Middle frontal gyrus (tissue), 1 donor: ENCODE measurements around the gene ZNF169.
"Not testable (repeated sequence)": the region's sequence is repeated elsewhere in the genome, so short reads cannot be mapped to it uniquely, and the experiment has no call there.

Experiments
- DNase-seq: peaks from one replicate; pipeline ENCODE4 v3.0.0-alpha.2; 2015; ENCODE audit warnings: low spot score; ENCODE audit errors: extremely low spot score

Gene ZNF169

DNA sequence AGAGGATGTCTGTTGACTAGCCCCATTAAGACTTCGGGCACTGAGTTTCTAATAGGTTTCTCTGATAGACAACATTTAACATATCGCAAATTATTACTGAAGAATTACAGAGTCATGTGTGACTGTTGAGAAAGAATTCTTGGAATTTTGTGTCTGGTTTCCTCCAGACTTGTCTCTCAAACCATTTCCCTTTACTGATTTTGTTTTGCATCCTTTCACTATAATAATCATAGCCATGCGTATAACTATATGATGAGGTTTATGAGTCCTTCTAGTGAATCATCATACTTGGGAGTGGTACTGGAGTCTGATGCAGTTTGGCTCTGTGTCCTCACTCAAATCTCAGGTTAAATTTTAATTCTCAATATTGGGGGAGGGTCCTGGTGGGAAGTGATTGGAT lies 27.0 kb downstream of the ZNF169 start:
- DNase-seq = no peak

- no peak for DNase-seq
These were observed 28.9 kb downstream of the ZNF169 start for GRCh38 chr9:94287877-94288513.

- DNase-seq = no peak
These were observed 30.6 kb downstream of the ZNF169 start for GRCh38 chr9:94289691-94290090.

- peak; percentile 47 for DNase-seq
These were observed 40.0 kb downstream of the ZNF169 start for GRCh38 chr9:94298949-94299599.

DNA sequence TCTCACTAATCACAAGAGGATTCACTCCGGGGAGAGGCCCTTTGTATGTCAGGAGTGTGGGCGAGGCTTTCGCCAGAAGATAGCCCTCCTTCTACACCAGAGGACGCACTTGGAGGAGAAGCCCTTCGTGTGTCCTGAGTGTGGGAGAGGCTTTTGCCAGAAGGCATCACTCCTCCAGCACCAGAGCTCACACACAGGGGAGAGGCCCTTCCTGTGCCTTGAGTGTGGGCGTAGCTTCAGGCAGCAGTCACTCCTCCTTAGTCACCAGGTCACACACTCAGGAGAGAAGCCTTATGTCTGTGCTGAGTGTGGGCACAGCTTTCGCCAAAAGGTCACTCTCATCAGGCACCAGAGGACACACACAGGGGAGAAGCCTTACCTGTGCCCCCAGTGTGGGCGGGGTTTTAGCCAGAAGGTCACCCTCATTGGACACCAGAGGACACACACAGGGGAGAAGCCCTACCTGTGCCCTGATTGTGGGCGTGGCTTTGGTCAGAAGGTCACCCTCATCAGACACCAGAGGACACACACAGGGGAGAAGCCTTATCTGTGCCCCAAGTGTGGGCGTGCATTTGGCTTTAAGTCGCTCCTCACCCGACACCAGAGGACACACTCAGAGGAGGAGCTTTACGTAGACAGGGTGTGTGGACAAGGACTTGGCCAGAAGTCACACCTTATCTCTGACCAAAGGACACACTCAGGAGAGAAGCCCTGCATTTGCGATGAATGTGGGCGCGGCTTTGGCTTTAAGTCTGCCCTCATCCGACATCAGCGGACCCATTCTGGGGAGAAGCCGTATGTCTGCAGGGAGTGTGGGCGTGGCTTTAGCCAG lies 41.6 kb downstream of the ZNF169 start:
- DNase-seq = no peak

GRCh38 chr9:94301583-94301982 lies 42.5 kb downstream of the ZNF169 start:
- no peak for DNase-seq

DNA sequence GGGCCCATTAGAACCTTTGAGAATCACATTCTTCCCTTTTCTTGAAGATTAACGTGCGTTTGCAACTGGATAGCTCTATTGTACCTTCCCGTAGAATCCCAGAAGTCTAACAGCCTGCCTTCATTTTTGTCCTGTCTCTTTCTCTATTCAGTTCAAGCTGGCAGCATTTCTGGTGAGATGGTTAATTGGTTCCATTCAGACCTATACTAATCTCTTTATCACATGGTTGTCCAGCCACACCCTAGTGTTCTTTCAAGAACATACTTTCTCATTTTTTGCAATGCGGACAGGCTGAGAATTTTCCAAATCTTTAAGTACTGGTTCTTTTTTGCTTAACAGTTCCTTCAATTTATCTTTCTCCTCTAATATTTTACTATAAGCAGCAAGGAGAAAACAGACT lies 43.3 kb downstream of the ZNF169 start:
- no peak for DNase-seq

- no peak for DNase-seq
These were observed 44.2 kb downstream of the ZNF169 start for GRCh38 chr9:94303321-94303720.

DNA sequence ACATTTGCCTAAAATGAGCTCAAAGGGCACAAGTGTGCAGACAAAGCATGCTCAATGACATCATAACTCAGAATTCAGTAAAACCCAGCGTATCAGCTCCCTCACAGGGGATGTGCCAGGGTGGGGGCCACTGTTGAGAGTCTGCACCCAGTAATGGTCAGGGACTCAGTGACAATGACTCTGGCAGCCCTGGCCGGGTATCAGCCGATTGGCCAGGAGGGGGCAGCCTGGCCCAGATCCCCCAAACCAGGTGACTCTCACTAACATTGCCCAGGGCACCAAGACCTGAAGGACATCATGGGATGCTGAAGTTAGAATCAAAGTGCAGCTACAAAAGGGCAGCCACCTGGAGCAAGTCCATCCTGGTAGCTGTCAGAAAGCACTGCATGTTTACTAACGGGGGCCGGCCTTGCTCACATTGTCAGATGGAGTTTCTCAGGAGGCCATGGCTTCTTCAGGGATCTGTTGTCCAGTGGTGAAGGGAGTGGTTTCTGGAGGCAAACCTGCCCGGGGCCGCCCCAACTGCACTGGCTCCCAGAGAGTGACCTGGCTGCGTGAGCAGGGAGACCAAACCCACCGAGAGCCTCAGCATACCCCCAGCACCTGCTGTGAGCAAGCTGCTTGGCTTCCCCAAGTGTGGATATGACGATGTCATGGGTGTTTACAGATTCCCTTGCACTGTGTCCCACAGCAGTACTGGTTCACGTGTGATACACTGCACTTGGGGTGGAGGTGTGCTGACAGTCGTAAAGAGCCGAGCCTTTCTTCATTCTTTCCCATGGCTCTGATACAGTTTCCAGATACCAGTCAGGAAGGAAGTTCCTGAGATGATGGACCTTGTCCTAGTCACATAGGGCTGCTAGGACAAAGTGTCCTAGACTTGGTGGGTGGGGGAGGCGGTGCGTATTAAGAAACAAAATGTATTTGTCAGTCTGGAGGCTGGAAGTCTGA lies 56.2 kb downstream of the ZNF169 start:
- DNase-seq = not testable (repeated sequence)

DNA sequence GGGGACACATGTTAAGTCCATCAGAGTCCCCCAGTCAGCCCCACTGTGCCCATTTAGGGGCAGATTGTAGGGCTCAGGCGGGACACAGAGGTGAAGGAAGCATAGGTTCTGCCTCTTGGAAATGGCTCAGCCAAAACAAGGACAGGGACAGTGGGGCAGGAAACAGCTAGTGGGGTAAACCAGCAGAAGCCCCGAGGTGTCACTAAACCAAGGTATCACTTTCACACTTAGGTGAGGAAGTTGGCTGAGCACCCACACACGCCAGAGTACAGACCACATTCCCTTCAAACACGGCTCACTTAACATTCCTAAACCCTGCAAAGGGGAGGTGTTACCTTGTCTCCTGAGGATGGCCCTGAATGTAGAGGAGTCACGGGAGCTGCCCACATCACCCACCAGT lies 57.1 kb downstream of the ZNF169 start:
- DNase-seq = not testable (repeated sequence)

DNA sequence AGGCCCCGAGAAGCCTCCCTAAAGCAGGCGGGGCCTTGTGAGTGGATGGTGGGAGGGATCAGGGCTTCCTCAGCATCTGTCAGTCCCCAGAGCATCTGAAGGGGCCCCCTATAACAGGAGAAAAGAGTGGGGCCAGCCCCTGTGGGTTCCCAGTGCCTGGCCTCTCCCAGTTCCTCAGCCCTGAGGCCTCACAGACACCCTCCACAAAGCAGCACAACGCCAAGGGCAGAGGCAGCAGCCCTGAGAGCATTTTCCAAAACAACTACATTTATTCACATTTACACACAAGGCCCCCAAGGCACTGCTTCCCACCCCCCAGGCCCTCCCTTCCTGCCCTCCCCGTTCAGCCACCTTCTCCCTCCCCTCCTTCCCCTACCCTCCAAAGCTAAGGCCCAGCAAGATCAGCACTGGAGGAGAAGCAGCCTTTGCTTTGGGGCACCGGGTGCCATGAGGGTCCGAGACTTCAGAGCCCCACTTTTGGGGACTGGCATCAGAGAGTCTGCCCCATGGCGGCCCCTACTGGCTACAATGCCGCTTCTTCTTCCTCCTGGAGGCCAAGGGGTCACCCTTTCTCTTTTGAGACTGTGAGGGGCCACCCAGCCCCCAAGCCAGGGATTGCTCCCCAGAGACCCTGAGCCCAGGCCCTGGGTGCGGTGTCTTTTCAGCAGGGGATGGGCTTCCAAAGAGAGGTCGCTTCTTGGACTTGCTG lies 59.0 kb downstream of the ZNF169 start:
- DNase-seq = not testable (repeated sequence)

GRCh38 chr9:94322342-94322940 lies 63.3 kb downstream of the ZNF169 start:
- not testable (repeated sequence) for DNase-seq

DNA sequence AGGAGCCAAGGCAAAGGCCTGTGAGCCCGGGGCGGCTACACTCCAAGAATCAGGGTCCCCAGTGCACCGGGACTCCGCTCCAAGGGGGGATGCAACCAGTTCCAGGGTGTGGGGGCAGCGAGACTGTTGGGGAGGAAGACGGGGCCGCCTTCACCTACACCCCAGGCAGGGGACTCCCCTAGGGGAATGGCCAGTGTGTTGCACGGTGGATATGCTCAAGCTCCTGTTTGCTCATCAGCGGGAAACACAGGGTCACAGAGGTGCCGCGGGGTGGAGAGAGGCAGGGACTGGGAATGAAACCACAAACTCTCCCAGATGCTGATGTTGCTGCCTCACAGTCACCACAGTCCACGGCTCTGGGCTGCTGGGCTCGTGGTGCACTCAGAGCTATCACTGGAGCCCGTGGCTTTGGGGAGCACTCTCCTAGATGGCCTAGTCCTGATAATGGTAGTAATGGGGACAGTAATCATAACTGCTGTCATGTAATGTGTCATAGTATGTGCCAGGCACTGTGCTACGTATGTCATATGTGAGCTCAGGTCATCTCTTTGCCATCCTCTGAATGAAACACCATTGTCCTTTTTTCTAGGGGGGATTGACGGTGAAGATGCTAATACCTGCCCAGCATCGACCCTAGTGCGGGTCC lies 64.2 kb downstream of the ZNF169 start:
- DNase-seq = not testable (repeated sequence)

DNA sequence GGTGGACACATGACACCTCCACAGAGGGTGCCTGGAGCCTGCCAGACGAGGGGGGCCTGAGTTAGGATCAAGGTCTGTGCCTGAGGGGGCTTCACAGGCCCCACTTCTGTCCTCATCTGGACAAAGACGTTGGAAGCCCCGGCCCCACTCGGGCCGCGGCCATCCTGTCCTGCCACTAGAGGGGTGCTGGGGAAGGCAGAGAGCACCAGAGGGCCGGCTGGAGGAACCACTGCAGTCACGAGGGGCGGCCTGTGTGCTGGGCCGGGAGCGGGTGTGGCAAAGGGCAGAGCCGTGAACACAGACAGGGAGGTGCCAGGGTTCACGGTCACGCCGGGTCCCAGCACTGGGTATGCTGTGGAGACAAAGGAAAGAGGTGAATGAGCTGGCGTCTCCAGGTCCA lies 66.5 kb downstream of the ZNF169 start:
- not testable (repeated sequence) for DNase-seq

- not testable (repeated sequence) for DNase-seq
These were observed 69.4 kb downstream of the ZNF169 start, which contains the start of gene NUTM2F for GRCh38 chr9:94328544-94328943. Gene NUTM2F (minus strand): TSS chr9:94328644. CDS start chr9:94328623, 21 bp downstream.

DNA sequence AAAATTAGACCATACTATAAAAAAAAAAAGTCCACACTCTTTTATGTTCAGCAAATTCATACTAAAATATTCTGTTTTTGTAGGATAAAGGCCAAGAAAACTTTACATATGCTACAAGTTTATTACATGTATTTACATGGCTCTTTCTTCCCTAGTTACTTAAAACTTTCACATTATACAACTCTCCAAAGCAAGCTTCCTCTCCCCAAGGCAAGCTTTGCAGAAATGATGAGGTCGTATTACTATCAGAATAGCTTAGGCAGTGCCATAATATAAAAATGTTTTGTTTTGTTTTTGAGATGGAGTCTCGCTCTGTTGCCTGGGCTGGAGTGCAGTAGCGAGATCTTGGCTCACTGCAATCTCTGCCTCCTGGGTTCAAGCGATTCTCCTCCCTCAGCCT lies 77.3 kb downstream of the ZNF169 start:
- not testable (repeated sequence) for DNase-seq

GRCh38 chr9:94338723-94339122 lies 79.6 kb downstream of the ZNF169 start:
- not testable (repeated sequence) for DNase-seq

DNA sequence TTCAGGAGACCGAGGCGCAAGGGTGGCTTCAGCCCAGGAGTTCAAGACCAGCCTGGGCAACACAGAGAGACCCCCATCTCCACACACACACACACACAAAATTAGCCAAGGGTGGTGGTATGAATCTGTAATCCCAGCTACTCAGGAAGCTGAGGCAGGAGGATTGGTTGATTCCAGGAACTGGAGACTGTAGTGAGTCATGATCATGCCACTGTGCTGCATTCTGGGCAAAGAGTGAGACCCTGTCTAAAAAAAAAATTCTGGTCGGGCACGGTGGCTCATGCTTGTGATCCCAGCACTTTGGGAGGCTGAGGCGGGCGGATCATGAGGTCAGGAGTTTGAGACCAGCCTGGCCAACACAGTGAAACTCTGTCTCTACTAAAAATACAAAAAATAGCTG lies 80.6 kb downstream of the ZNF169 start:
- not testable (repeated sequence) for DNase-seq

DNA sequence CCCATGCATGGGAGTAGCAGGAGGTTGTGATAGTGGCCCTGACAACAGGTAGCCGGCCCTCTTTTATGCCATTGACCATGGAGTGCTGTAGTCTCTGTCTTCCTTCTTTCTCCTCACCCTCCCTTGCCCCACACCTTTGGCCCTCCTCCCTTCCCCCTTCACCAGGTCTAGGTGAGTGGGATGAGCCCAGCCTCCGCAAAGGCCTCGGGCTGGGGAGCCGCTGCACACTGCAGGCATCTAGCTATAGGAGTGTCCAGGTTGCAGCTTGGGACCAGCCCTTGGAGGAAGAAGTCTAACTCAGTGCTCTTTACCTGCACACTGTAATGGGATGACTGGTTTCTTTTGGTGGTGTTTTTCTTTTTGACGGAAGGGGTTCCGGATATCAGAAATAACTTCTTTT lies 81.7 kb downstream of the ZNF169 start:
- not testable (repeated sequence) for DNase-seq
